CD4-positive, alpha-beta T cell treated with Interleukin-2 at 100 ng/mL for 4 hours (primary cell): ENCODE results near the gene EVPLL.
"Not testable (repeated sequence)": the region's sequence is repeated elsewhere in the genome, so short reads cannot be mapped to it uniquely, and the experiment has no call there.

Experiments used
- DNase-seq: peaks from one replicate; pipeline ENCODE4 v3.0.0-alpha.2; 2020; ENCODE audit warnings: low spot score

The EVPLL gene

GRCh38 chr17:18425593-18425992 is 48.0 kb downstream of the EVPLL start:
- not testable (repeated sequence) for DNase-seq

- DNase-seq, result not testable (repeated sequence)
Observed at GRCh38 chr17:18426639-18427038, 49.1 kb downstream of the EVPLL start.

GRCh38 chr17:18432206-18432605 is 54.6 kb downstream of the EVPLL start:
- DNase-seq, result not testable (repeated sequence)
